IMR-90 (cell line): ENCODE results near the gene LINC01488. TPM values are rescaled to one million over a fixed set of nuclear protein-coding genes. Genes with fewer than 3 reads are reported as not detected.

Experiments used
- ATAC-seq: fragments of 200-7000 bp; cut with Tn5 transposase; 2 replicates; pipeline ENCODE4 v1.9.1; 2020; ENCODE audit warnings: low read depth, mild to moderate bottlenecking, moderate library complexity
- BruUV-seq: library from RNA; stranded (reverse); fragments of 400-500 nt; replicated peaks from 2 replicates; lab custom pipeline; 2021; lab: Mats Ljungman, UMichigan
- CTCF ChIA-PET: fragments of 300-600 bp; formaldehyde crosslinking; extraction: SDS; loops from one replicate; lab custom pipeline; 2021; ENCODE audit warnings: antibody characterized with exemption; lab: Yijun Ruan, JAX
- POLR2A ChIA-PET: fragments of 300-600 bp; sonication (Branson Sonifier 250); formaldehyde crosslinking; loops from one replicate; lab custom pipeline; 2022; ENCODE audit warnings: antibody characterized with exemption; ENCODE audit not compliant: unreplicated experiment; lab: Charles Lee
- DNase-seq: peaks from one replicate; pipeline ENCODE4 v3.0.0; 2013
- H2AFZ ChIP-seq: replicated peaks from 2 replicates; pipeline ENCODE3; 2013; ENCODE audit warnings: low read length, mild to moderate bottlenecking; ENCODE audit not compliant: poor library complexity
- H2AK5ac ChIP-seq: 2 replicates; pipeline ENCODE4 v1.6.1; 2013; ENCODE audit warnings: low read depth, low read length, inconsistent platforms
- H2AK9ac ChIP-seq: replicated peaks from 2 replicates; pipeline ENCODE3; 2013; ENCODE audit warnings: mild to moderate bottlenecking, low read depth, low read length, moderate library complexity; ENCODE audit not compliant: poor library complexity
- H2BK120ac ChIP-seq: 2 replicates; pipeline ENCODE4 v1.6.1; 2013; ENCODE audit warnings: low read depth, low read length, inconsistent platforms
- H2BK15ac ChIP-seq: 3 replicates; pipeline ENCODE4 v1.6.1; 2013; ENCODE audit warnings: low read depth, low read length, inconsistent platforms
- H2BK20ac ChIP-seq: 2 replicates; pipeline ENCODE4 v1.6.1; 2013; ENCODE audit warnings: low read depth, mild to moderate bottlenecking, inconsistent platforms, low read length, moderate library complexity
- H2BK5ac ChIP-seq: 2 replicates; pipeline ENCODE4 v1.6.1; 2013; ENCODE audit warnings: mild to moderate bottlenecking, low read depth, low read length, inconsistent platforms; ENCODE audit not compliant: poor library complexity, severe bottlenecking
- H3K14ac ChIP-seq: replicated peaks from 2 replicates; pipeline ENCODE4 v1.6.1; 2013; ENCODE audit warnings: low read depth, low read length, inconsistent platforms
- H3K18ac ChIP-seq: 2 replicates; pipeline ENCODE4 v1.6.1; 2013; ENCODE audit warnings: low read depth, low read length, control low read depth
- H3K23ac ChIP-seq: 2 replicates; pipeline ENCODE4 v1.6.1; 2013; ENCODE audit warnings: low read depth, low read length, inconsistent platforms
- H3K27ac ChIP-seq: 2 replicates; pipeline ENCODE4 v1.5.1; 2013; ENCODE audit warnings: mild to moderate bottlenecking, control low read depth, low read length; ENCODE audit not compliant: insufficient read depth
- H3K27me3 ChIP-seq: 2 replicates; pipeline ENCODE4 v1.6.1; 2013; ENCODE audit warnings: low read length; ENCODE audit not compliant: control insufficient read depth, insufficient read depth
- H3K36me3 ChIP-seq: 2 replicates; pipeline ENCODE4 v1.6.1; 2013; ENCODE audit warnings: low read length, mixed read lengths; ENCODE audit not compliant: control insufficient read depth, insufficient read depth
- H3K4ac ChIP-seq: 2 replicates; pipeline ENCODE4 v1.6.1; 2013; ENCODE audit warnings: low read depth, low read length, inconsistent platforms
- H3K4me1 ChIP-seq: 2 replicates; pipeline ENCODE4 v1.6.1; 2013; ENCODE audit warnings: low read length, mixed read lengths; ENCODE audit not compliant: control insufficient read depth, insufficient read depth
- H3K4me2 ChIP-seq: 2 replicates; pipeline ENCODE4 v1.6.1; 2013; ENCODE audit warnings: low read depth, mild to moderate bottlenecking, control low read depth, low read length, moderate library complexity
- H3K4me3 ChIP-seq: 2 replicates; pipeline ENCODE4 v1.5.1; 2013; ENCODE audit warnings: low read depth, mild to moderate bottlenecking, control low read depth, low read length, moderate library complexity; ENCODE audit not compliant: insufficient read depth
- H3K56ac ChIP-seq: 2 replicates; pipeline ENCODE4 v1.6.1; 2013; ENCODE audit warnings: low read length, inconsistent platforms; ENCODE audit not compliant: insufficient read depth; ENCODE audit errors: extremely low read depth
- H3K79me1 ChIP-seq, 2 experiments: 2 replicates each; pipeline ENCODE4 v1.6.1; 2013; ENCODE audit warnings: low read length in 2 of 2, inconsistent platforms in 1 of 2, low read depth in 1 of 2
- H3K9ac ChIP-seq: 2 replicates; pipeline ENCODE4 v1.6.1; 2013; ENCODE audit warnings: low read depth, low read length, control low read depth
- H3K9me1 ChIP-seq: 2 replicates; pipeline ENCODE4 v1.6.1; 2013; ENCODE audit warnings: low read length, inconsistent platforms; ENCODE audit not compliant: insufficient read depth
- H3K9me3 ChIP-seq: 2 replicates; pipeline ENCODE4 v1.6.1; 2013; ENCODE audit warnings: low read length; ENCODE audit not compliant: control insufficient read depth, insufficient read depth
- H4K20me1 ChIP-seq: 2 replicates; pipeline ENCODE4 v1.6.1; 2013; ENCODE audit warnings: low read length, inconsistent platforms; ENCODE audit not compliant: insufficient read depth
- H4K5ac ChIP-seq: 2 replicates; pipeline ENCODE4 v1.6.1; 2013; ENCODE audit warnings: mild to moderate bottlenecking, low read depth, low read length, control low read depth
- H4K8ac ChIP-seq, 2 experiments: 2 replicates each; pipeline ENCODE4 v1.6.1; 2013; ENCODE audit warnings: low read depth in 2 of 2, low read length in 2 of 2, control low read depth in 1 of 2, inconsistent platforms in 1 of 2
- H4K91ac ChIP-seq: 2 replicates; pipeline ENCODE4 v1.6.1; 2013; ENCODE audit warnings: low read depth, low read length, inconsistent platforms; ENCODE audit not compliant: insufficient read depth
- BHLHE40 ChIP-seq: fragments of 150-350 bp; IDR thresholded peaks from 2 replicates; pipeline ENCODE4 v1.6.1; 2016; ENCODE audit warnings: mild to moderate bottlenecking, low read depth, low read length
- CEBPB ChIP-seq: IDR thresholded peaks from 2 replicates; pipeline ENCODE4 v1.6.1; 2012; ENCODE audit warnings: low read depth, low read length, improper control_type of control experiment
- CHD1 ChIP-seq: IDR thresholded peaks from 2 replicates; pipeline ENCODE4 v1.6.1; 2012; ENCODE audit warnings: low read depth, low read length, improper control_type of control experiment
- FOS ChIP-seq: fragments of 150-350 bp; IDR thresholded peaks from 2 replicates; pipeline ENCODE4 v1.6.1; 2016; ENCODE audit warnings: low read depth, low read length
- MAFK ChIP-seq: IDR thresholded peaks from 2 replicates; pipeline ENCODE4 v1.6.1; 2012; ENCODE audit warnings: low read depth, low read length, improper control_type of control experiment
- MAZ ChIP-seq: IDR thresholded peaks from 2 replicates; pipeline ENCODE4 v1.6.1; 2012; ENCODE audit warnings: low read depth, mild to moderate bottlenecking, low read length, improper control_type of control experiment, moderate library complexity, borderline replicate concordance
- NFE2L2 ChIP-seq: fragments of 150-350 bp; IDR thresholded peaks from 2 replicates; pipeline ENCODE4 v1.6.1; 2016; ENCODE audit warnings: low read depth, mild to moderate bottlenecking, low read length
- POLR2A ChIP-seq: IDR thresholded peaks from 2 replicates; pipeline ENCODE4 v1.6.1; 2012; ENCODE audit warnings: mild to moderate bottlenecking, low read depth, low read length
- RAD21 ChIP-seq: IDR thresholded peaks from 2 replicates; pipeline ENCODE4 v1.6.1; 2012; ENCODE audit warnings: low read length, improper control_type of control experiment
- RFX5 ChIP-seq: IDR thresholded peaks from 2 replicates; pipeline ENCODE4 v1.8.0; 2012; ENCODE audit warnings: low read depth, mild to moderate bottlenecking, low read length, moderate library complexity
- SMC3 ChIP-seq: fragments of 150-350 bp; IDR thresholded peaks from 2 replicates; pipeline ENCODE4 v1.6.1; 2016; ENCODE audit warnings: low read depth, mild to moderate bottlenecking, antibody characterized with exemption, low read length, moderate library complexity
- WGBS, 2 experiments: methylation state at CpG; one replicate each; pipeline versions ENCODE4 v1.1.5 to v1.1.7; 2013; ENCODE audit warnings: missing lambda C conversion rate in 2 of 2; ENCODE audit not compliant: insufficient read length in 1 of 2; ENCODE audit errors: extremely low coverage in 2 of 2; 5-methylcytosine and 5-hydroxymethylcytosine counted together
- dilution Hi-C: fragments of 300-500 bp; cut with HindIII; formaldehyde crosslinking; loops from one replicate; pipeline ENCODE4 v1.14.3; 2018; ENCODE audit warnings: low sequenced_read_pairs; ENCODE audit not compliant: unreplicated experiment
- in situ Hi-C: fragments of 300-500 bp; cut with MboI; formaldehyde crosslinking; loops from 3 replicates; pipeline ENCODE4 v1.14.3; 2019; ENCODE audit warnings: low sequenced_read_pairs, inconsistent platforms, mixed read lengths
- intact Hi-C: fragments of 100-400 bp; cut with micrococcal nuclease; formaldehyde crosslinking; loops from 2 replicates; pipeline ENCODE4 v1.10.0; 2022
- polyA plus RNA-seq, 3 experiments: library from polyadenylated mRNA; depleted of rRNA; stranded (reverse); fragments of >200 nt; gene quantifications; 2 replicates each; pipeline ENCODE4 v1.2.3, GENCODE V29; 2012; ENCODE audit warnings: low replicate concordance in 1 of 3
- total RNA-seq: library from RNA; depleted of rRNA; stranded (reverse); fragments of >200 nt; gene quantifications from 2 replicates; pipeline ENCODE4 v1.2.3, GENCODE V29; 2012
- TF ChIP-seq, protein P1 (sequence below): fragments of 150-350 bp; IDR thresholded peaks from 2 replicates; pipeline ENCODE4 v1.6.1; 2017; ENCODE audit warnings: mild to moderate bottlenecking, antibody characterized with exemption, low read length, low read depth
- TF ChIP-seq, protein P2 (sequence below): conservative IDR thresholded peaks from 2 replicates; pipeline ENCODE4 v1.5.1; 2012; ENCODE audit warnings: mild to moderate bottlenecking, low read depth, low read length, improper control_type of control experiment

Gene LINC01488
- total and polyA plus RNA-seq, 2 of the 4 experiments (the other 2 are of a cell fraction), result not detected

DNA sequence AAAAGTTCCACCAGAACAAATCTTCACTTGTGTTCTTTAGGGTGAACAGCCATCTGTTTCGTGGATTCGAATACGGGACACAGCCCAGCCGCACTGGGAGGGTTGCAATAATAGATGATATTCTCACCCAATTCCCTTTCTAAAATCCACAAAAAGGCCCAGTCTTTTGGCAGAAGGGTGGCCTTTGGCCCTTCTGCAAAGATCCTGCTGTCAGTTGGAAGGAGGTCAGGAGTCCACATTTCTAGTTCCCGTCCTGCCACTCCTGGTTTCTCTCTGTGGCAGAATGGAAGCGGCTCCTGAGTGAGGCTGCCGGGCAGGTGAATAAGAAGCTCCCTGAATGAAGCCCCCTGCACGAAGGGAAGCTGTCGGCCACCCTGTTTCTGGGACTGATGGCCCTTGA lies 11.2 kb upstream of the LINC01488 start:
- Histone ChIP-seq H2AK9ac (peak overlapping the region; percentile 9), H3K27me3 (no peaks in the 10 kb centered on the region), H4K8ac (no peak overlapping the region), H3K4me2 (no peak overlapping the region), H3K36me3 (no peaks in the 10 kb centered on the region), H3K9me3 (peaks cover 11% of the 10 kb centered on the region), H3K27ac (no peak overlapping the region), H3K9ac (no peak overlapping the region), H3K23ac (no peak overlapping the region), H4K91ac (no peak overlapping the region), H3K79me1 (no peaks in the 10 kb centered on the region), H3K4me3 (no peak overlapping the region), H2BK15ac (no peak overlapping the region), H2AK5ac (0 out of 2 replicates have a peak overlapping the region, but pooled peaks have one; percentile 24), H4K20me1 (no peaks in the 10 kb centered on the region), H2BK120ac (no peak overlapping the region), H4K5ac (no peak overlapping the region), H3K4ac (no peak overlapping the region), H2BK5ac (no peak overlapping the region), H3K4me1 (no peaks in the 10 kb centered on the region), H3K9me1 (no peaks in the 10 kb centered on the region), H2BK20ac (no peak overlapping the region), H2AFZ (no peak overlapping the region), H3K14ac (no peak overlapping the region), H3K18ac (no peak overlapping the region), H3K56ac (no peak overlapping the region)
- ATAC-seq, result no peak
- CTCF ChIA-PET, result no interaction called here
- DNase-seq, result no peak
- in situ Hi-C loops (no loop called here), intact Hi-C loops (no loop called here), dilution Hi-C loops (no loop called here)
- 100% methylated on average over 4 of the region's 9 CpGs; no CpG with 5 or more reads in 1 of the 2 experiments for WGBS, 2 experiments
- BruUV-seq, result no TSS peak
- POLR2A ChIA-PET, result no interaction called here
- no peak for TF ChIP-seq RFX5
- no peak for TF ChIP-seq FOS
- no peak for TF ChIP-seq MAFK
- TF ChIP-seq NFE2L2, result no peak
- no peak for TF ChIP-seq BHLHE40
- no peak for TF ChIP-seq MAZ
- TF ChIP-seq, protein P1, sequence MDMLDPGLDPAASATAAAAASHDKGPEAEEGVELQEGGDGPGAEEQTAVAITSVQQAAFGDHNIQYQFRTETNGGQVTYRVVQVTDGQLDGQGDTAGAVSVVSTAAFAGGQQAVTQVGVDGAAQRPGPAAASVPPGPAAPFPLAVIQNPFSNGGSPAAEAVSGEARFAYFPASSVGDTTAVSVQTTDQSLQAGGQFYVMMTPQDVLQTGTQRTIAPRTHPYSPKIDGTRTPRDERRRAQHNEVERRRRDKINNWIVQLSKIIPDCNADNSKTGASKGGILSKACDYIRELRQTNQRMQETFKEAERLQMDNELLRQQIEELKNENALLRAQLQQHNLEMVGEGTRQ, result no peak
- no peak for TF ChIP-seq CEBPB
- no peak for TF ChIP-seq SMC3
- no peak for TF ChIP-seq POLR2A
- no peak for TF ChIP-seq CHD1
- no peak for TF ChIP-seq RAD21
- TF ChIP-seq, protein P2, sequence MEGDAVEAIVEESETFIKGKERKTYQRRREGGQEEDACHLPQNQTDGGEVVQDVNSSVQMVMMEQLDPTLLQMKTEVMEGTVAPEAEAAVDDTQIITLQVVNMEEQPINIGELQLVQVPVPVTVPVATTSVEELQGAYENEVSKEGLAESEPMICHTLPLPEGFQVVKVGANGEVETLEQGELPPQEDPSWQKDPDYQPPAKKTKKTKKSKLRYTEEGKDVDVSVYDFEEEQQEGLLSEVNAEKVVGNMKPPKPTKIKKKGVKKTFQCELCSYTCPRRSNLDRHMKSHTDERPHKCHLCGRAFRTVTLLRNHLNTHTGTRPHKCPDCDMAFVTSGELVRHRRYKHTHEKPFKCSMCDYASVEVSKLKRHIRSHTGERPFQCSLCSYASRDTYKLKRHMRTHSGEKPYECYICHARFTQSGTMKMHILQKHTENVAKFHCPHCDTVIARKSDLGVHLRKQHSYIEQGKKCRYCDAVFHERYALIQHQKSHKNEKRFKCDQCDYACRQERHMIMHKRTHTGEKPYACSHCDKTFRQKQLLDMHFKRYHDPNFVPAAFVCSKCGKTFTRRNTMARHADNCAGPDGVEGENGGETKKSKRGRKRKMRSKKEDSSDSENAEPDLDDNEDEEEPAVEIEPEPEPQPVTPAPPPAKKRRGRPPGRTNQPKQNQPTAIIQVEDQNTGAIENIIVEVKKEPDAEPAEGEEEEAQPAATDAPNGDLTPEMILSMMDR, result no peak
